Activated CD8-positive, alpha-beta memory T cell treated with anti-CD3 and anti-CD28 coated beads, Interleukin-2, amount 50 U/mL, for 24 hours (primary cell): ENCODE data around the gene FCF1.
"Not testable (repeated sequence)": the region's sequence is repeated elsewhere in the genome, so short reads cannot be mapped to it uniquely, and the experiment has no call there.

Source experiments
- DNase-seq: peaks from one replicate; pipeline ENCODE4 v3.0.0-alpha.2; 2020; ENCODE audit errors: extremely low read depth

Gene FCF1

GRCh38 chr14:74698465-74698864, 14.5 kb upstream of the FCF1 start:
- DNase-seq = no peak

DNA sequence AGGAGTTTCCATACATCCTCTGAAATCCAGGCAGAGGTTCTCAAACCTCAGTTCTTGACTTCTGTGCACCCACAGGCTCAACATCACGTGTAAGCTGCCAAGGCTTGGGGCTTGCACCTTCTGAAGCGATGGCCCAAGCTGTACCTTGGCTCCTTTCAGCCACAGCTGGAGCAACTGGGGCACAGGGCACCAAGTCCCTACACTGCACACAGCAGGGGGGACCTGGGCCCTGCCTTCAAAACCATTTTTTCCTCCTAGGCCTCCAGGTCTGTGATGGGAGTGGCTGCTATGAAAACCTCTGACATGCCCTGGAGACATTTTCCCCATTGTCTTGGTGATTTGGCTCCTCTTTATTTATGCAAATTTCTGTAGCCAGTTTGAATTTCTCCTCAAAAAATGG, 10.7 kb upstream of the FCF1 start:
- DNase-seq = no peak

DNA sequence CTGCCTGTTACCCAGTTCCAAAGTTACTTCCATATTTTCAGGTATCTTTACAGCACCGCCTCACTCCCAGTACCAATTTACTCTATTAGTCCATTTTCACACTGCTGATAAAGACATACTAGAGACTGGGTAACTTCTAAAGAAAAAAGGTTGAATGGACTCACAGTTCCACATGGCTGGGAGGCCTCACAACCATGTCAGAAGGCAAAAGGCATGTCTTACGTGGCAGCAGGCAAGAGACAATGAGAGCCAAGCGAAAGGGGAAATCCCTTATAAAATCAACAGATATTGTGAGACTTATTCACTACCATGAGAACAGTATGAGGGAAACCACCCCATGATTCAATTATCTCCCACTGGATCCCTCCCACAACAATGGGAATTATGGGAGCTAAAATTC, 9.9 kb upstream of the FCF1 start:
- no peak for DNase-seq

DNA sequence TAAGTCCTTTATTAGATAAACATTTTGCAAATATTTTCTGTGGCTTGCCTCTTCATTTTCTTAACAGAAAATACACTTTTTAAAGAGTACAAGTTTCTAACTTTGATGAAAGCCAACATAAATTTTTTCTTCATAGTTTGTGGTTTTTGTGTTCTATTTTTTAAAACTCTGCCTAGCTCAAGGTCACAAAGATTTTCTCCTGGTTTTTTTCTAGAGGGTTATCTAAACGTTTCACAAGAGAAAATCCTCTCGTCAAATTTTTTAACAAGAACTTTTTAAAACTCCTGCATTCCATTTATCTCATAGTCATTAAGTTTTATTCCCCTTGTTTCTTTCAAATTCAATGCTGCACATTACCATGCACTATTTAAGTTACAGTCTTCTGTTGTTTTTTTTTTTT, 8.3 kb upstream of the FCF1 start:
- DNase-seq = no peak

GRCh38 chr14:74705613-74706500, 7.1 kb upstream of the FCF1 start:
- DNase-seq = no peak

DNA sequence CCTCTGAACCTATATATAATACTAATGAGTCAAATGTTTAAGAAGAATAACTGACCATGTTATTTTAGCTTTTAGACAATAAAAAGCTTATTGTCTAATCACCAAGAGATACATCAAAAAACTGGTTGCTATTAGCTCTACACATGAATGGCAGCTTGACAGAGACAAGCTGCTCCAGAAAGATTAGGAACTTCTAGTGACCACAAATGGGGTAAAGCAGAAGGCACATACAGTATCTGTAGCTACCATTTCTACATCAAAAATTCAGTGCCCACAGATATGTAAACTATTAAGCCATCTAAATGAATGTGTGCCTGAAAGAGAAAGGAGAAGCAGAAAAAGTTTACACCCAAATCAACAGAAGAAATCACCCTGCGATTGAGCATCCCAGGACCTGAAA, 2.5 kb upstream of the FCF1 start:
- no peak for DNase-seq

- no peak for DNase-seq
Measured at GRCh38 chr14:74711651-74712050, 1.3 kb upstream of the FCF1 start.

DNA sequence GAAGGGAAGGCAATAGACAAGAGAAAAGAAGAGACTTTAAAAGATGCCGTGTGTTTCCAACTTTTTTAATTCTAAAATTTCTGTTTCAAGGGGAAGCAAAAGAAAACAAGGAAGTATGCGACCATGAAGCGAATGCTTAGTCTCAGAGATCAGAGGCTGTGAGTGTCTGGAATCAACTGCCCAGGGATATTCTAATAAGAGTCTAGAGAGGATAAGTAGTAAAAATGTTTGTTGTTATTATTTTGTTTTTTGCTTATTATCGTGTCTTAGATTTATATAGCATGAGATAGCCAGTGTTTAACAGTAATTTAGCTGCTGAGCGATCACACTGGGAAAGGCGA, 421 bp downstream of the FCF1 start:
- no peak for DNase-seq

DNA sequence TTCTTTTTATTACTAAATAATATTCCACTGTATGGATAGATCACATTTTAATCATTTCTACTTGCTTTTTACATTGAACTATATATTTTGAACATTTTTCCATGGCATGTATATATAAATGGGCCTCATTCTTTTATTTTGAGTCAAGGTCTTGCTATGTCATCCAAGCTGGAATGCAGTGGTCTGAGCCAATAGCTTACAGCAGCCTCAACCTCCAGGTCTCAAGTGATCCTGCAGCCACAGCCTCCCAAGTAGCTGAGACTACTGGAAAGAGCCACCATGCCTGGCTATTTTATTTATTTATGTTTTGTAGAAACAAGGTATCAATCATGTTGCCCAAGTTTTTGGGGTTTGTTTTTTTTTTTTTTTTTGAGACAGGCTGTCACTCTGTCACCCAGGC, 7.6 kb downstream of the FCF1 start:
- no peak for DNase-seq

GRCh38 chr14:74723134-74723533, 10.2 kb downstream of the FCF1 start:
- no peak for DNase-seq

- DNase-seq = no peak
Measured at GRCh38 chr14:74732387-74732786, 19.4 kb downstream of the FCF1 start.

DNA sequence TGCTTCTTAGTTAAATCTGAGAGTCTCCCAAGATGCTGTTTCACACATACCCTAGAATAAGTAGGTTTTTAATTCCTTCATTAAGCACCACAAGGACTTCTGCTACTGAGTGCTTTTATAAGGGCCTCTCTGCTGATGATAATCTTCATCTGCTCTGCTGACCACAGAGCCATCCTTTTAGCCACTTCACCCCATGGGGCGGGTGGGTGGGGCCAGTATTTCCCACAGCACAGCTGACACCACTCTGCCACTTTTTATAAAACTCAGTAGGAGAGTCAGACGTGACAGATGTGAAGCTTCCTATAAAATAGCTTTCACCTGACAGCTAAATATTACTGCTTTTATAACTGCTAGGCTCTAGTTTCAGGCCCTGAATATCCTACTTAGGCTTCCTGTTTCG, 20.3 kb downstream of the FCF1 start:
- DNase-seq = no peak

- DNase-seq = no peak
Measured at GRCh38 chr14:74735125-74735524, 22.2 kb downstream of the FCF1 start.

DNA sequence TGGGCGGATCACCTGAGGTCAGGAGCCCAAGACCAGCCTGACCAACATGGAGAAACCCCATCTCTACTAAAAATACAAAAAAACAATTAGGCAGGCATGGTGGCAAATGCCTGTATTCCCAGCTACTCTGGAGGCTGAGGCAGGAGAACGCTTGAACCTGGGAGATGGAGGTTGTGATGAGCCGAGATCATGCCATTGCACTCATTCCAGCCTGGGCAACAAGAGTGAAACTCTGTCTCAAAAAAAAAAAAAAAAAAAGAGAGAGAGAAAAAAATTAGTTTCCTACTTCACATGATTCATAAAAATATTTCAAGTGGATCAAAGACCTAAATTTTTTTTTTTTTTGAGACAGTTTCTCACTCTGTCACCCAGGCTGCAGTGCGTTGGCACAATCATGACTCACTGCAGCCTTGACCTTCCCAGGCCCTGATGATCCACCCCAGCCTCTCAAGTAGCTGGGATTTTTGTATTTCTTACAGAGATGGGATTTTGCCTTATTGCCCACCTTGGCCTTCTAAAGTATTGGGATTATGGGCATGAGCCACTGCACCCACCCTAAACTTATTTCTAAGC, 24.9 kb downstream of the FCF1 start:
- no peak for DNase-seq

GRCh38 chr14:74739293-74740030, 26.5 kb downstream of the FCF1 start:
- DNase-seq = no peak

DNA sequence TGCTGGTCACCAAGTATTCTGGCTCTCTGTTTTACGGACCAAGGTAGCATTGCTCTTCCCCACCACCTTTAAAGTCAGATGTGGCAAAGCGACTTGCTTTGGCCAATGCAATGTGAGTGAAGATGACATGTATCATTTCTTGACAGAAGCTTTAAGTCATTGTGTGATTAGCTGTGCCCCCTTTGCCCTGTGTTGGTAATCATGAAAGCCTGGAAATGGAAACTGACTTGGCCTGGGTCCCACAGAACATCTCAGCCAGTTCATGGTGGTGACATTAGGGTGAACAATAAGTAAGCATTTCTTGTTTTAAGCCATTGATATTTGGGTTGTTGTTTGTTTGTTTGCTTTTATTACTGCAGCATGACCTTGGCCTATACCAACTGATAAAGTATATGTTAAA, 34.3 kb downstream of the FCF1 start:
- DNase-seq = no peak

GRCh38 chr14:74754157-74754556, 41.2 kb downstream of the FCF1 start:
- DNase-seq = no peak

- no peak for DNase-seq
Measured at GRCh38 chr14:74754899-74755298, 42.0 kb downstream of the FCF1 start.

- no peak for DNase-seq
Measured at GRCh38 chr14:74756326-74756725, 43.4 kb downstream of the FCF1 start.

DNA sequence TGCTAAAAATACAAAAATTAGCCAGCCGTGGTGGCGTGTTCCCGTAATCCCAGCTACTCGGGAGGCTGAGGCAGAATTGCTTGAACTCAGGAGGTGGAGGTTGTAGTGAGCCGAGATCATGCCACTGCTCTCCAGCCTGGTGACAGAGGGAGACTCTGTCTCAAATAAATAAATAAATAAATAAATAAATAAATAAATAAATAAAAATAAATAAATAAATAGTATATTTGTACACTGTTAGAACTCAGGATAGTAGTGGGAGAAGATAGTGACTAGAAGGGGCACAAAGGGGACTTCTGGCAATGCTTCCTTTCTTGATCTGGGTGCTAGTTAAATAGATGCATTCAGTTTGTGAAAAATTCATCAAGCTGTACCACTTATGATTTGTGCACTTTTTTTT, 45.6 kb downstream of the FCF1 start:
- not testable (repeated sequence) for DNase-seq

GRCh38 chr14:74762917-74763802, 50.2 kb downstream of the FCF1 start, which contains the start of gene YLPM1:
Gene YLPM1 (plus strand): TSS chr14:74763316. CDS start chr14:74763490, 174 bp downstream.
- DNase-seq = peak; percentile 77
